Omental fat pad (tissue), 4 donors: ENCODE measurements around the gene TTC6. TPM values are rescaled to one million over a fixed set of nuclear protein-coding genes. Genes with fewer than 3 reads are reported as not detected.

Experiments used
- ATAC-seq: fragments of 150-250 bp; one replicate; pipeline ENCODE4 v1.9.1; 2016; ENCODE audit warnings: mild to moderate bottlenecking, moderate library complexity; ENCODE audit not compliant: low FRiP score
- DNase-seq: peaks from one replicate; pipeline ENCODE4 v3.0.0-alpha.2; 2019; ENCODE audit warnings: low spot score
- CTCF ChIP-seq, 3 donors: fragments of 450-650 bp; IDR thresholded peaks; one replicate each; pipeline ENCODE4 v1.5.1; 2016 to 2017; ENCODE audit warnings: antibody characterized with exemption in 3 of 3, mild to moderate bottlenecking in 3 of 3, moderate library complexity in 2 of 3
- total RNA-seq, 4 donors: library from RNA; depleted of rRNA; stranded (reverse); fragments of >200 nt; gene quantifications; one replicate each; pipeline ENCODE4 v1.1.0, GENCODE V29; 2016

The TTC6 gene
- total RNA-seq, 4 donors from 2014 or later, result not detected

- ATAC-seq (no peak), DNase-seq (no peak)
- TF ChIP-seq CTCF (IDR thresholded peaks at IDR 0.05), result no peak
These were observed 9.2 kb upstream of the TTC6 start for GRCh38 chr14:37585971-37586796.

- no peak for TF ChIP-seq CTCF (IDR thresholded peaks at IDR 0.05)
- DNase-seq, result no peak
- ATAC-seq, result no peak
These were observed 8.7 kb upstream of the TTC6 start for GRCh38 chr14:37586797-37587130.

GRCh38 chr14:37587131-37587803, 8.2 kb upstream of the TTC6 start:
- no peak for ATAC-seq
- DNase-seq, result no peak
- TF ChIP-seq CTCF (IDR thresholded peaks at IDR 0.05), result no peak

GRCh38 chr14:37587881-37588666, 7.4 kb upstream of the TTC6 start:
- DNase-seq, result no peak
- no peak for ATAC-seq
- TF ChIP-seq CTCF (IDR thresholded peaks at IDR 0.05), result no peak

GRCh38 chr14:37588667-37588955, 6.8 kb upstream of the TTC6 start:
- no peak for ATAC-seq
- TF ChIP-seq CTCF (IDR thresholded peaks at IDR 0.05), result no peak

GRCh38 chr14:37588956-37589714, 6.3 kb upstream of the TTC6 start:
- ATAC-seq (no peak), DNase-seq (no peak)
- no peak for TF ChIP-seq CTCF (IDR thresholded peaks at IDR 0.05)

More at GRCh38 chr14:37588667-37588955, 6.8 kb upstream of the TTC6 start:
- DNase-seq, result no peak
